H9 (cell line): ENCODE results near the gene HCFC2. TPM values are rescaled to one million over a fixed set of nuclear protein-coding genes. Genes with fewer than 3 reads are reported as not detected.
A peak's percentile ranks its signal among the peaks of the same experiment; 100 is the strongest.

Source experiments
- DNase-seq: peaks from one replicate; pipeline ENCODE4 v3.0.0-alpha.2; 2017
- H2AFZ ChIP-seq: one replicate; pipeline ENCODE4 v1.6.1; 2013; ENCODE audit warnings: mild to moderate bottlenecking, low read length, control low read depth, moderate library complexity
- H2AK5ac ChIP-seq: 2 replicates; pipeline ENCODE4 v1.6.1; 2013; ENCODE audit warnings: low read length, control low read depth, mixed read lengths; ENCODE audit not compliant: insufficient read length
- H2BK120ac ChIP-seq: one replicate; pipeline ENCODE4 v1.6.1; 2013; ENCODE audit warnings: low read depth, mild to moderate bottlenecking, low read length, control low read depth, inconsistent platforms; ENCODE audit not compliant: poor library complexity, severe bottlenecking
- H2BK12ac ChIP-seq: 2 replicates; pipeline ENCODE4 v1.6.1; 2013; ENCODE audit warnings: low read length, control low read depth, mixed read lengths, low read depth; ENCODE audit not compliant: insufficient read length
- H2BK15ac ChIP-seq: 2 replicates; pipeline ENCODE4 v1.6.1; 2013; ENCODE audit warnings: low read depth, low read length, control low read depth
- H2BK20ac ChIP-seq: one replicate; pipeline ENCODE4 v1.6.1; 2013; ENCODE audit warnings: low read depth, mild to moderate bottlenecking, low read length, control low read depth, inconsistent platforms; ENCODE audit not compliant: poor library complexity, severe bottlenecking
- H2BK5ac ChIP-seq: 2 replicates; pipeline ENCODE4 v1.6.1; 2013; ENCODE audit warnings: low read length, control low read depth, mixed read lengths; ENCODE audit not compliant: insufficient read length
- H3K14ac ChIP-seq: 2 replicates; pipeline ENCODE4 v1.6.1; 2013; ENCODE audit warnings: low read length, control low read depth; ENCODE audit not compliant: insufficient read depth
- H3K18ac ChIP-seq: 2 replicates; pipeline ENCODE4 v1.6.1; 2013; ENCODE audit warnings: low read depth, mild to moderate bottlenecking, mixed read lengths, low read length, control low read depth; ENCODE audit not compliant: insufficient read length
- H3K23ac ChIP-seq: 2 replicates; pipeline ENCODE4 v1.6.1; 2013; ENCODE audit warnings: low read length, control low read depth, mixed read lengths, low read depth; ENCODE audit not compliant: insufficient read length
- H3K23me2 ChIP-seq: 2 replicates; pipeline ENCODE4 v1.6.1; 2013; ENCODE audit warnings: low read depth, mild to moderate bottlenecking, mixed read lengths, low read length, control low read depth; ENCODE audit not compliant: insufficient read length, poor library complexity, severe bottlenecking
- H3K27ac ChIP-seq: 2 replicates; pipeline ENCODE4 v1.5.1; 2013; ENCODE audit warnings: low read length, control low read depth, mixed read lengths, low read depth; ENCODE audit not compliant: insufficient read length
- H3K27me3 ChIP-seq: 2 replicates; pipeline ENCODE4 v1.6.1; 2013; ENCODE audit warnings: low read length, control low read depth, inconsistent platforms; ENCODE audit not compliant: insufficient read depth
- H3K4ac ChIP-seq: 2 replicates; pipeline ENCODE4 v1.6.1; 2013; ENCODE audit warnings: low read depth, mild to moderate bottlenecking, control low read depth, inconsistent platforms, low read length, moderate library complexity
- H3K4me1 ChIP-seq: 2 replicates; pipeline ENCODE4 v1.6.1; 2013; ENCODE audit warnings: low read length, control low read depth, inconsistent platforms; ENCODE audit not compliant: insufficient read depth
- H3K4me2 ChIP-seq: 2 replicates; pipeline ENCODE4 v1.6.1; 2013; ENCODE audit warnings: low read length, control low read depth, mixed read lengths; ENCODE audit not compliant: insufficient read length, insufficient read depth
- H3K56ac ChIP-seq: 2 replicates; pipeline ENCODE4 v1.6.1; 2013; ENCODE audit warnings: low read depth, mild to moderate bottlenecking, mixed read lengths, low read length, control low read depth; ENCODE audit not compliant: insufficient read length
- H3K79me1 ChIP-seq: 2 replicates; pipeline ENCODE4 v1.6.1; 2013; ENCODE audit warnings: low read depth, mild to moderate bottlenecking, moderate library complexity, low read length, control low read depth, inconsistent platforms; ENCODE audit not compliant: insufficient read depth, poor library complexity, severe bottlenecking
- H3K79me2 ChIP-seq: 2 replicates; pipeline ENCODE4 v1.6.1; 2013; ENCODE audit warnings: low read length, control low read depth, inconsistent platforms; ENCODE audit not compliant: insufficient read depth
- H3K9ac ChIP-seq: 2 replicates; pipeline ENCODE4 v1.6.1; 2013; ENCODE audit warnings: low read length, control low read depth, mixed read lengths; ENCODE audit not compliant: insufficient read length; ENCODE audit errors: extremely low read depth
- H3K9me3 ChIP-seq: one replicate; pipeline ENCODE4 v1.6.1; 2013; ENCODE audit warnings: low read depth, low read length, inconsistent platforms; ENCODE audit not compliant: control insufficient read depth
- H3T11ph ChIP-seq: one replicate; pipeline ENCODE4 v1.6.1; 2013; ENCODE audit warnings: mild to moderate bottlenecking, low read length, control low read depth, inconsistent platforms
- H4K20me1 ChIP-seq: one replicate; pipeline ENCODE4 v1.6.1; 2013; ENCODE audit not compliant: control insufficient read depth, insufficient read length, insufficient read depth
- H4K5ac ChIP-seq: 2 replicates; pipeline ENCODE4 v1.6.1; 2013; ENCODE audit warnings: low read depth, mild to moderate bottlenecking, mixed read lengths, low read length, control low read depth; ENCODE audit not compliant: insufficient read length
- H4K8ac ChIP-seq: replicated peaks from 2 replicates; pipeline ENCODE4 v1.6.1; 2013; ENCODE audit warnings: low read length, control low read depth, mixed read lengths, low read depth; ENCODE audit not compliant: insufficient read length
- H4K91ac ChIP-seq: 2 replicates; pipeline ENCODE4 v1.6.1; 2013; ENCODE audit warnings: low read depth, mild to moderate bottlenecking, moderate library complexity, mixed read lengths, low read length, control low read depth; ENCODE audit not compliant: insufficient read length
- H3K27ac Mint-ChIP-seq, 3 experiments: 2 replicates in 2 of 3; 3 replicates in 1 of 3; pipeline ENCODE4 v1.8.0; 2020 to 2021; ENCODE audit warnings: mixed read lengths in 3 of 3, mild to moderate bottlenecking in 1 of 3, moderate library complexity in 1 of 3
- H3K27me3 Mint-ChIP-seq: 2 replicates; pipeline ENCODE4 v1.8.0; 2021; ENCODE audit warnings: low read depth, mild to moderate bottlenecking, moderate library complexity, mixed read lengths
- H3K36me3 Mint-ChIP-seq, 3 experiments: 2 replicates in 2 of 3; 3 replicates in 1 of 3; pipeline ENCODE4 v1.8.0; 2020 to 2021; ENCODE audit warnings: low read depth in 3 of 3, mixed read lengths in 3 of 3; ENCODE audit not compliant: insufficient read depth in 1 of 3
- H3K4me1 Mint-ChIP-seq, 2 experiments: 2 replicates each; pipeline ENCODE4 v1.8.0; 2020; ENCODE audit warnings: mixed read lengths in 2 of 2
- H3K4me3 Mint-ChIP-seq, 2 experiments: 2 replicates in 1 of 2; 3 replicates in 1 of 2; pipeline ENCODE4 v1.8.0; 2020 to 2021; ENCODE audit warnings: mild to moderate bottlenecking in 2 of 2, mixed read lengths in 2 of 2, moderate library complexity in 1 of 2
- H3K9me3 Mint-ChIP-seq, 2 experiments: 2 replicates in 1 of 2; 3 replicates in 1 of 2; pipeline ENCODE4 v1.8.0; 2020; ENCODE audit warnings: mild to moderate bottlenecking in 2 of 2, mixed read lengths in 2 of 2, moderate library complexity in 1 of 2
- WGBS: extraction: QIAGEN DNeasy Blood & Tissue Kit; methylation state at CpG from one replicate; pipeline ENCODE4 v1.1.7; 2013; ENCODE audit warnings: missing lambda C conversion rate, low lambda C conversion rate, mixed read lengths; ENCODE audit not compliant: insufficient read length; ENCODE audit errors: extremely low coverage; 5-methylcytosine and 5-hydroxymethylcytosine counted together
- total RNA-seq: library from RNA; stranded (reverse); gene quantifications from 2 replicates; pipeline ENCODE4 v1.2.1, GENCODE V29; 2021
- TF ChIP-seq, protein P1 (sequence below): fragments of 200-600 bp; sonication (generic); conservative IDR thresholded peaks from 3 replicates; pipeline ENCODE4 v1.8.0; 2021; ENCODE audit warnings: antibody characterized with exemption, mild to moderate bottlenecking

The HCFC2 gene
- total RNA-seq, 1 experiment from 2014 or later, result 1.9 TPM

DNA sequence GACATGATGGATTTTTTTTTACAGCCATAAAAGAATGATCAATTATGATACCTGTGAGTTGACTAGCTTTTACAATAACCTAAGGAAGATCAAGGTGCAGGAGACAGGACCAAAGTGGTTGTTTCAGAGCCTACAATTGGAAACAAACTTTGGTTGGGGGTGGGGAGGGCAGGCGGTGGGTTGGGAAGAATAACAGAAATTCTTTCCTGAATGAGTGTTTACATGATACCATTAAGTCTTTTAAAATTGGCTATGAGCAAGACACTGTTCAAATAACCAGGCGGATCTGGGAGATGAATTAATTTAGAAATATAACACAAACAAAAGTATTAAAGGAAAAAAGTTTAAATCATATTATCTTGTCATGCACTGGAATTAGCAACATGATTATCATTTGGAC lies 66.4 kb downstream of the HCFC2 start:
- Histone ChIP-seq H4K5ac (no peak overlapping the region), H3K18ac (no peak overlapping the region), H2BK120ac (no peak overlapping the region), H3K27ac (no peak overlapping the region), H3K79me2 (peaks cover 4% of the 10 kb centered on the region; the same call in 1 of the 2 replicates), H3T11ph (no peak overlapping the region), H2BK12ac (no peak overlapping the region), H2BK20ac (no peak overlapping the region), H3K23me2 (no peaks in the 10 kb centered on the region), H4K91ac (no peak overlapping the region), H3K56ac (no peak overlapping the region), H3K14ac (no peak overlapping the region), H2BK5ac (no peak overlapping the region), H3K4me2 (no peak overlapping the region), H3K4ac (no peak overlapping the region), H3K9me3 (no peaks in the 10 kb centered on the region), H2AFZ (no peak overlapping the region), H3K23ac (no peak overlapping the region), H3K27me3 (no peaks in the 10 kb centered on the region), H3K79me1 (peaks cover 4% of the 10 kb centered on the region), H2AK5ac (no peak overlapping the region), H2BK15ac (no peak overlapping the region), H3K9ac (no peak overlapping the region), H4K8ac (no peak overlapping the region), H3K4me1 (no peaks in the 10 kb centered on the region; the same call in 1 of the 2 replicates), H4K20me1 (no peaks in the 10 kb centered on the region)
- whole genome bisulfite sequencing, result no CpG with 5 or more reads among the region's 2 CpGs
- no peak for DNase-seq
- TF ChIP-seq, protein P1, sequence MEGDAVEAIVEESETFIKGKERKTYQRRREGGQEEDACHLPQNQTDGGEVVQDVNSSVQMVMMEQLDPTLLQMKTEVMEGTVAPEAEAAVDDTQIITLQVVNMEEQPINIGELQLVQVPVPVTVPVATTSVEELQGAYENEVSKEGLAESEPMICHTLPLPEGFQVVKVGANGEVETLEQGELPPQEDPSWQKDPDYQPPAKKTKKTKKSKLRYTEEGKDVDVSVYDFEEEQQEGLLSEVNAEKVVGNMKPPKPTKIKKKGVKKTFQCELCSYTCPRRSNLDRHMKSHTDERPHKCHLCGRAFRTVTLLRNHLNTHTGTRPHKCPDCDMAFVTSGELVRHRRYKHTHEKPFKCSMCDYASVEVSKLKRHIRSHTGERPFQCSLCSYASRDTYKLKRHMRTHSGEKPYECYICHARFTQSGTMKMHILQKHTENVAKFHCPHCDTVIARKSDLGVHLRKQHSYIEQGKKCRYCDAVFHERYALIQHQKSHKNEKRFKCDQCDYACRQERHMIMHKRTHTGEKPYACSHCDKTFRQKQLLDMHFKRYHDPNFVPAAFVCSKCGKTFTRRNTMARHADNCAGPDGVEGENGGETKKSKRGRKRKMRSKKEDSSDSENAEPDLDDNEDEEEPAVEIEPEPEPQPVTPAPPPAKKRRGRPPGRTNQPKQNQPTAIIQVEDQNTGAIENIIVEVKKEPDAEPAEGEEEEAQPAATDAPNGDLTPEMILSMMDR, result no peak
- Mint-ChIP-seq H3K4me1 (peaks cover 9 to 19% of the 10 kb centered on the region in 2 experiments), H3K4me3 (no peak overlapping the region), H3K27me3 (no peaks in the 10 kb centered on the region), H3K27ac (peak overlapping the region in 1 of 3 experiments; percentile 11; a peak in 1 of 7 replicates), H3K36me3 (peaks cover 17 to 53% (median 48%) of the 10 kb centered on the region in 3 experiments; a peak in 6 of 7 replicates), H3K9me3 (no peaks in the 10 kb centered on the region)
